Suprapubic skin (tissue), 4 donors: ENCODE measurements around the gene ANKRD31. TPM values are rescaled to one million over a fixed set of nuclear protein-coding genes. Genes with fewer than 3 reads are reported as not detected.

ENCODE experiments used
- DNase-seq, 2 donors: peaks; one replicate each; pipeline ENCODE4 v3.0.0-alpha.2; 2019; ENCODE audit warnings: low spot score in 2 of 2
- H3K27ac ChIP-seq: fragments of 200-600 bp; sonication (generic); one replicate; pipeline ENCODE4 v1.5.1; 2019
- H3K27me3 ChIP-seq: fragments of 200-600 bp; sonication (generic); one replicate; pipeline ENCODE4 v1.5.1; 2019
- H3K36me3 ChIP-seq: fragments of 200-600 bp; sonication (generic); one replicate; pipeline ENCODE4 v1.5.1; 2019
- H3K4me1 ChIP-seq: fragments of 200-600 bp; sonication (generic); one replicate; pipeline ENCODE4 v1.5.1; 2019
- H3K4me3 ChIP-seq: fragments of 200-600 bp; sonication (generic); one replicate; pipeline ENCODE4 v1.5.1; 2019; ENCODE audit warnings: mild to moderate bottlenecking
- H3K9me3 ChIP-seq: fragments of 200-600 bp; sonication (generic); one replicate; pipeline ENCODE4 v1.5.1; 2019
- EP300 ChIP-seq: sonication (generic); formaldehyde crosslinking; IDR thresholded peaks from one replicate; pipeline ENCODE4 v1.6.1; 2017; ENCODE audit warnings: antibody characterized with exemption
- POLR2A ChIP-seq, 2 donors: fragments of 450-650 bp; IDR thresholded peaks; one replicate each; pipeline ENCODE4 v1.6.1; 2017; ENCODE audit warnings: antibody characterized with exemption in 2 of 2, mild to moderate bottlenecking in 2 of 2, moderate library complexity in 2 of 2
- POLR2AphosphoS5 ChIP-seq, 3 donors: sonication (generic); formaldehyde crosslinking; IDR thresholded peaks; one replicate each; pipeline ENCODE4 v1.6.1; 2017; ENCODE audit warnings: antibody characterized with exemption in 3 of 3
- WGBS: methylation state at CpG from one replicate; pipeline ENCODE4 v1.1.5; 2018; 5-methylcytosine and 5-hydroxymethylcytosine counted together
- total RNA-seq, 4 donors: library from RNA; depleted of rRNA; stranded (reverse); fragments of >200 nt; gene quantifications; one replicate each; pipeline ENCODE4 v1.1.0, GENCODE V29; 2016
- TF ChIP-seq, protein P1 (sequence below), 2 donors: fragments of 200-600 bp in 1 of 2; fragments of 450-650 bp in 1 of 2; sonication (generic) in 1 of 2; IDR thresholded peaks; one replicate each; pipeline ENCODE4 v1.5.1; 2016 to 2019; ENCODE audit warnings: antibody characterized with exemption in 2 of 2, mild to moderate bottlenecking in 1 of 2, moderate library complexity in 1 of 2

ANKRD31 gene
- total RNA-seq, 4 donors from 2014 or later, result 0.19 to 0.26 (median 0.21) TPM; not detected in 1

DNA sequence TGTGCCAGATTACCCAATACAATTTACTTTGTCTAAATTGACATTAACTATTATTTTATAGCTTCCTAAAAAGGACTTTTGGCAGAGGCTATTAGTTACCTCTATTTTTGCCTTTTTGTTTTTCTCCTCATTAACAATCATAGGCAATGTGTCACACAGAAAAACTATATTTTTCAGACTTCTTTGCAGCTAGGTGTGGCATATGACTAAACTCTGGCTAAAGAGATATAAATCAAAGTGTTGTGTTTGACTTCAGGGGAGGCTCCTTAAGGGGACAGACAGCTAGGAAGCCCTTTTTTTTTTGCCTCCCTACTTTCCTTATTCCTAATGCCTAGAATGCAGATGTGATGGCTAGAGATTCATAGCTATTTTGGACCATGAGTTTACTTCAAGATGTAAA, 164.6 kb downstream of the ANKRD31 start:
- Histone ChIP-seq H3K27ac (no peak overlapping the region), H3K4me3 (no peak overlapping the region), H3K27me3 (no peaks in the 10 kb centered on the region), H3K9me3 (no peaks in the 10 kb centered on the region), H3K36me3 (no peaks in the 10 kb centered on the region), H3K4me1 (no peaks in the 10 kb centered on the region)
- TF ChIP-seq, protein P1, sequence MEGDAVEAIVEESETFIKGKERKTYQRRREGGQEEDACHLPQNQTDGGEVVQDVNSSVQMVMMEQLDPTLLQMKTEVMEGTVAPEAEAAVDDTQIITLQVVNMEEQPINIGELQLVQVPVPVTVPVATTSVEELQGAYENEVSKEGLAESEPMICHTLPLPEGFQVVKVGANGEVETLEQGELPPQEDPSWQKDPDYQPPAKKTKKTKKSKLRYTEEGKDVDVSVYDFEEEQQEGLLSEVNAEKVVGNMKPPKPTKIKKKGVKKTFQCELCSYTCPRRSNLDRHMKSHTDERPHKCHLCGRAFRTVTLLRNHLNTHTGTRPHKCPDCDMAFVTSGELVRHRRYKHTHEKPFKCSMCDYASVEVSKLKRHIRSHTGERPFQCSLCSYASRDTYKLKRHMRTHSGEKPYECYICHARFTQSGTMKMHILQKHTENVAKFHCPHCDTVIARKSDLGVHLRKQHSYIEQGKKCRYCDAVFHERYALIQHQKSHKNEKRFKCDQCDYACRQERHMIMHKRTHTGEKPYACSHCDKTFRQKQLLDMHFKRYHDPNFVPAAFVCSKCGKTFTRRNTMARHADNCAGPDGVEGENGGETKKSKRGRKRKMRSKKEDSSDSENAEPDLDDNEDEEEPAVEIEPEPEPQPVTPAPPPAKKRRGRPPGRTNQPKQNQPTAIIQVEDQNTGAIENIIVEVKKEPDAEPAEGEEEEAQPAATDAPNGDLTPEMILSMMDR (IDR thresholded peaks at IDR 0.05), result no peak
- TF ChIP-seq POLR2AphosphoS5 (IDR thresholded peaks at IDR 0.05) (no peak), EP300 (no peak)
- DNase-seq, result no peak

DNA sequence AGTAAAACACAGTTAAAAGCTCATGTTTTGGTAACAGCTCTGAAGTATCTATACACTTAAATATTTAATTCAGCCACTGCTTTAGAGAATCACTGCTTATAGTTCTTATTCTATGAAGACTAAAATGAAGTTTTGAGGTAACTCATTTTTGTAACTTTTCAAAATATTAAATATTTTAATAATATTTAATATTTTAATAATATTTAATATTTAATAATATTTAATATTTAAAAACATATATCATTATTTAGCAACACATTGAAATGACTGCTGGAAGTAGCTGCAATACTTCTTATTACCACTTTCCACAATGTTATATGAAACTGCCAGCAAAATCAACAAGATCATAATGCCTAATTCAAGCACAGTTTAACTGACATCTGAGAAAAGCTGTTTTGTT, 165.6 kb downstream of the ANKRD31 start:
- Histone ChIP-seq H3K27ac (no peak overlapping the region), H3K36me3 (no peaks in the 10 kb centered on the region), H3K9me3 (no peaks in the 10 kb centered on the region), H3K4me1 (no peaks in the 10 kb centered on the region), H3K27me3 (no peaks in the 10 kb centered on the region), H3K4me3 (no peak overlapping the region)
- no peak for DNase-seq
- no peak for TF ChIP-seq EP300

DNA sequence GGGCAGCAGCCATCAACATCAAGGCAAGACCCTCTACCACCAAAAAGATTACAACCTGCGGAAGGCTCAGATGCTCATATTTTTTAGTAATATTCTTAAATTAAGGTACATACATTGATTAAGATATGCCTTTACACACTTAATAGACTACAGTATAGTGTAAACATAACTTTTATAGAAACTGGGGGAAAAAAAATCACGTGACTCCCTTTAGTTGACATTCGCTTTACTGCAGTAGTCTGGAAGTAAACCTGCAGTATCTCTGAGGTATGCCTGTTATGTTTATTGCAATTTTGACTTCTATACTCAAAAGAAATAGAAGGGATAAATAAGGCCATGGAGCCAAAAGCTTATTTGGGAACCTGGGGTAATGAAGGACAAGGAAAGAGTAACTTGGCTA, 169.2 kb downstream of the ANKRD31 start:
- TF ChIP-seq, protein P1 (IDR thresholded peaks at IDR 0.05), result no peak
- TF ChIP-seq POLR2AphosphoS5 (IDR thresholded peaks at IDR 0.05), result no peak
- TF ChIP-seq EP300, result no peak
- TF ChIP-seq POLR2A (IDR thresholded peaks at IDR 0.05), result no peak
- no peaks in the 10 kb centered on the region for H3K9me3 ChIP-seq
- no peaks in the 10 kb centered on the region for H3K36me3 ChIP-seq
- H3K27ac ChIP-seq, result no peak overlapping the region
- DNase-seq, result no peak
- no peaks in the 10 kb centered on the region for H3K27me3 ChIP-seq
- H3K4me1 ChIP-seq, result no peaks in the 10 kb centered on the region
- H3K4me3 ChIP-seq, result no peak overlapping the region
- 96% methylated on average over 3 of the region's 3 CpGs for WGBS

DNA sequence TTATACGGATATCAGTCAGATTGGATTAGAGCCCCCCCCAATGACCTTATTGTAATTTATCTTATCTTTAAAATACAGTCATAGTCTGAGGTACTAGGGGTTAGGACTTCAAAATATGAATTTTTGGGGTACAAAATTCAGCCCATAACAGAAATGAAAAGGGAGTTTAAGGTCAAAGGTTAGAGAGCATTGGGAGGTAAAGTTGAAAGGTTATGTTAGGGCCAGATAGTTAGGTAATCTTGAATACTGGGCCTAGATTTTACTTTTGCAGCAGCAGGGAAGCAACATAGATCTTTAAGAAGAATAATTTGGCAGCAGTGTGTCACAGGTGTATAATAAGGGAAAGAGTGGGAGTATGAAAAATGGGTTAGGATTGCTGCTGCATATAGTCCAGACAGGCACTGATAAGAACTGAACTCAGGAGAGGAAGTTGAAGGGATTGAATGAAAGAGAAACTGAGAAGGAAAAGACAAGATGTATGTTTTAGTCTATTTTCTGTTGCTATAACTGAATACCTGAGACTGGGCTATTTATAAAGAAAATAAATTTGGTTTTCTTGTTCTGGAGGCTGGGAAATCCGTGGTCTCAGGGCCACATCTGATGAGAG, 173.7 kb downstream of the ANKRD31 start:
- 86% methylated on average over 2 of the region's 2 CpGs for WGBS
- Histone ChIP-seq H3K4me3 (no peak overlapping the region), H3K27ac (no peak overlapping the region), H3K27me3 (no peaks in the 10 kb centered on the region), H3K36me3 (no peaks in the 10 kb centered on the region), H3K9me3 (no peaks in the 10 kb centered on the region), H3K4me1 (no peaks in the 10 kb centered on the region)
- DNase-seq, result no peak
- TF ChIP-seq, protein P1 (IDR thresholded peaks at IDR 0.05), result no peak
- TF ChIP-seq EP300 (no peak), POLR2A (IDR thresholded peaks at IDR 0.05) (no peak), POLR2AphosphoS5 (IDR thresholded peaks at IDR 0.05) (no peak)

DNA sequence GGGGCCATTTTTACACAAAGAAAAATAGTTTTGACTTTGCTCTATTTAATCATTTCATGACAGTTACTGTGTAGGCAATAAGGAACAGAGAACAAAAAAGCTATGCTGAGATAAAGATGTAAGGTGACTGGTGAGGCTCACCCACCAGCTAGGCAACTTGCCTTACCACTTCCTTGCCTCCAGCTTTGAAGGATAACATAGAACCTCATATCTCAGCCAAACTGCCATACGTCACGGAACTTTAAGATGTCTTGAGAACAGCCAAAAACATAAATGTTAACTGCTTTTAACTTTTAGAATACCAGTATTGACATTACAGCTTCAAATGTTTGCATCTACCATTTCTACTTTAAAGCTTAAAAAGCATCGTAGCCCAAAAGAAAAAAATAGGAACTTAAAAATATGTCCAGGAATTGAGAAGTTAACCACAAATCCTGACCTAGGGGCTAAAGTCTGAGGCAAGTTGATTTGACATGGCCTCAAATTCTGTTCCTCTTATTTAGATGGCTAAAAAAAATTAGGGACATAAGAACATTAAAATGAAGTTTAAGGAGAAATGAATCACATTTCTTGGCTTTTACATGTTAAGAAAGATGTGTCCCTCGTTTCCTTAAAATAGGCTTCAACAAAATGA, 176.6 kb downstream of the ANKRD31 start:
- Histone ChIP-seq H3K9me3 (no peaks in the 10 kb centered on the region), H3K4me1 (no peaks in the 10 kb centered on the region), H3K27ac (no peak overlapping the region), H3K27me3 (no peaks in the 10 kb centered on the region), H3K36me3 (no peaks in the 10 kb centered on the region), H3K4me3 (no peak overlapping the region)
- WGBS, result 63% methylated on average over 4 of the region's 4 CpGs
- DNase-seq, result no peak
- no peak for TF ChIP-seq EP300
- TF ChIP-seq POLR2A (IDR thresholded peaks at IDR 0.05), result no peak
- TF ChIP-seq, protein P1 (IDR thresholded peaks at IDR 0.05), result no peak
- TF ChIP-seq POLR2AphosphoS5 (IDR thresholded peaks at IDR 0.05), result no peak
